ENCODE data around the gene OR5P2.

OR5P2 gene

GRCh38 chr11:7796842-7797241 is at the start of gene OR5P2:
OR5P2 (minus strand) TSS chr11:7796942; CDS start chr11:7796942, 0 bp downstream.
- H3K27me3 ChIP-seq (ENCODE audit: insufficient read depth, low read depth): no peaks in the 10 kb centered on the region
- no peak within 1 kb of the TSS for H3K9ac ChIP-seq
- H3K4me2 ChIP-seq: no peak within 1 kb of the TSS
- no peak within 1 kb of the TSS for H2AFZ ChIP-seq (ENCODE audit: low read depth)
- no peaks in the 10 kb centered on the region for H3K4me1 ChIP-seq (ENCODE audit: low read depth, poor library complexity, severe bottlenecking)
- no peaks in the 10 kb centered on the region for H4K20me1 ChIP-seq (ENCODE audit: insufficient read depth)
- no peaks in the 10 kb centered on the region for H3K79me2 ChIP-seq (ENCODE audit: insufficient read depth, low read depth)
- TF ChIP-seq CTCF (conservative IDR thresholded peaks at IDR 0.05; ENCODE audit: low read depth, low read length): no peak
- H3K36me3 ChIP-seq (ENCODE audit: insufficient read depth): no peaks in the 10 kb centered on the region
- H3K27ac ChIP-seq: no peak within 1 kb of the TSS
- no peak within 1 kb of the TSS for H3K4me3 ChIP-seq (IDR thresholded peaks at IDR 0.05; ENCODE audit: insufficient read depth, low read depth, low read length)

- Histone ChIP-seq H3K36me3 (ENCODE audit: insufficient read depth) (no peaks in the 10 kb centered on the region), H3K4me1 (ENCODE audit: low read depth, poor library complexity, severe bottlenecking) (no peaks in the 10 kb centered on the region), H3K79me2 (ENCODE audit: insufficient read depth, low read depth) (no peaks in the 10 kb centered on the region), H3K9ac (no peak overlapping the region), H3K4me3 (IDR thresholded peaks at IDR 0.05; ENCODE audit: insufficient read depth, low read depth, low read length) (no peak overlapping the region), H4K20me1 (ENCODE audit: insufficient read depth) (no peaks in the 10 kb centered on the region), H3K27ac (no peak overlapping the region), H3K4me2 (no peak overlapping the region), H2AFZ (ENCODE audit: low read depth) (no peak overlapping the region), H3K27me3 (ENCODE audit: insufficient read depth, low read depth) (no peaks in the 10 kb centered on the region)
- TF ChIP-seq CTCF (conservative IDR thresholded peaks at IDR 0.05; ENCODE audit: low read depth, low read length): no peak
Observed at GRCh38 chr11:7846003-7846402, 49.3 kb upstream of the OR5P2 start.

GRCh38 chr11:7844986-7845385 is 48.2 kb upstream of the OR5P2 start:
- no peak overlapping the region for H3K4me2 ChIP-seq
- no peak overlapping the region for H3K27ac ChIP-seq
- H4K20me1 ChIP-seq (ENCODE audit: insufficient read depth): no peaks in the 10 kb centered on the region
- H3K27me3 ChIP-seq (ENCODE audit: insufficient read depth, low read depth): no peaks in the 10 kb centered on the region
- H3K79me2 ChIP-seq (ENCODE audit: insufficient read depth, low read depth): no peaks in the 10 kb centered on the region
- H2AFZ ChIP-seq (ENCODE audit: low read depth): no peak overlapping the region
- no peaks in the 10 kb centered on the region for H3K36me3 ChIP-seq (ENCODE audit: insufficient read depth)
- H3K9ac ChIP-seq: no peak overlapping the region
- no peak for TF ChIP-seq CTCF (conservative IDR thresholded peaks at IDR 0.05; ENCODE audit: low read depth, low read length)
- no peak overlapping the region for H3K4me3 ChIP-seq (IDR thresholded peaks at IDR 0.05; ENCODE audit: insufficient read depth, low read depth, low read length)
- H3K4me1 ChIP-seq (ENCODE audit: low read depth, poor library complexity, severe bottlenecking): no peaks in the 10 kb centered on the region

GRCh38 chr11:7844521-7844920 is 47.8 kb upstream of the OR5P2 start:
- no peak overlapping the region for H3K27ac ChIP-seq
- H3K4me3 ChIP-seq (IDR thresholded peaks at IDR 0.05; ENCODE audit: insufficient read depth, low read depth, low read length): no peak overlapping the region

More at GRCh38 chr11:7844521-7844920, 47.8 kb upstream of the OR5P2 start:
- Histone ChIP-seq H3K4me2 (no peak overlapping the region), H3K9ac (no peak overlapping the region), H3K4me1 (ENCODE audit: low read depth, poor library complexity, severe bottlenecking) (no peaks in the 10 kb centered on the region), H3K79me2 (ENCODE audit: insufficient read depth, low read depth) (no peaks in the 10 kb centered on the region), H4K20me1 (ENCODE audit: insufficient read depth) (no peaks in the 10 kb centered on the region), H2AFZ (ENCODE audit: low read depth) (no peak overlapping the region), H3K36me3 (ENCODE audit: insufficient read depth) (no peaks in the 10 kb centered on the region), H3K27me3 (ENCODE audit: insufficient read depth, low read depth) (no peaks in the 10 kb centered on the region)
- no peak for TF ChIP-seq CTCF (conservative IDR thresholded peaks at IDR 0.05; ENCODE audit: low read depth, low read length)

All from KMS-11 (cell line).